Heart left ventricle (tissue), 13 donors: ENCODE measurements around the gene ARAP3.

Experiments used
- POLR2A ChIP-seq, 2 donors: fragments of 450-650 bp; IDR thresholded peaks; one replicate each; pipeline ENCODE4 v1.6.1; 2017; ENCODE audit warnings: antibody characterized with exemption in 2 of 2, mild to moderate bottlenecking in 2 of 2, moderate library complexity in 2 of 2
- TF ChIP-seq, protein P1 (sequence below), 12 donors: fragments of 200-600 bp; sonication (generic) in 4 of 12; IDR thresholded peaks; one replicate each; pipeline versions ENCODE4 v1.5.0 to v1.8.0; 2018 to 2022; ENCODE audit warnings: antibody characterized with exemption in 12 of 12, mild to moderate bottlenecking in 5 of 12
- donor health status: ischemic (EF 13 %, LVEDD 7.1; RV severe dilation, severe dysfunction).
- donor health status: DM: no; HTN: yes; CAD: no.
- donor health status: DM: no; HTN: no; CAD: no.
- donor health status: ischemic (EF 25% LVEDD 6.9; RV normal size, moderate dysfunction).
- donor health status: ischemic (EF 25% LVEDD 5.7; RV mildly dilated, moderate dysfunction).
- donor health status: ischemic (EF 35%, LVEDD 5.7; RV mildly dilated, moderate dysfunction).
- donor health status: nonischemic (EF 11% LVEDD 7.7; RV severe dilation, severe dysfunction).
- donor health status: DM: yes; HTN: yes; CAD: no.
- donor health status: PGD.
- donor health status: ischemic (EF 29% LVEDD 5.4; RV normal size, mild dysfunction).
- donor health status: nonischemic (EF 23%, LVEDD 6.1; RV moderate dilation, normal function).

DNA sequence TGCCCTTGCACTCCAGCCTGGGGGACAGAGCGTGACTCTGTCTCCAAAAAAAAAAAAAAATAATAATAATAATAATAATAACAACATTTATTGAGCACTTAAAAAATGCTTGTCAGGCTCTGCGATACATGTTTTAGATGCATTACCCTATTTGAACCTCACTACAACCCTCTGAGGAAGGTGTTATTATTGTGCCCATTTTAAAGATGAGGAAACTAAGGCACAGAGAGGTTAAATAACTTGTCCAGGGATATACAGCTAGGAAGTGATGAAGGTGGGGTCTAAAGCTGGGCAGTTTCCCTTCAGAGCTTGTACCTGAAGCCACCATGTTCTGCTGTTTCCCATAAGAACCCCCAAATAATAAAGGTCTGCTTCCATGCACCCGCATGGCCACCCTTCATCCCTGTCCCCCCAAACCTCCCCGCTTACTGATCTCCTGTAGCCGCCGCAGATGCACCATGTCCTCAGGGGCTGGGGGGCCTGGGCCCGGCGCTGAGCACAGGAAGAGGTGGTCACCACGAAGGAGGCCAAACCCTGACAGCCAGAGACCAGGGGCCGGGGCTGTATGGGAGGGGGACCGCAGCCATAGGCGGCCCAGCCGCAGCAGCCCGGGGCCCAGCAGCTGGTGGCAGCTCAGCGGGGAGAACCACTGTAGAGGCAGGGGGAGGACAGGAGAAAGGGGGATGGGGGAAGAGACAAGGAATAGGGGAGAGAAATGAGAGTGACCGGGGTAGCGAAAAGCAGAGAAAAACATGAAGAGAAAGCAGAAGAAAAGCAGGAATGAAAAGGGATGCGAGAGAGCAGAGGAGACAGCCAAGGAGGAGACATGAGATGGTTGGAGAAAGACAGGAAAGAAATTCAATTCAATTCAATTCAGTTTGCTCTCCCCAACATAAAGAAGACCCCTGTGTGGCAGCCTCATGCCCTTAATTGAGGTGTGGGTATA, 15.8 kb downstream of the ARAP3 start:
- TF ChIP-seq, protein P1, sequence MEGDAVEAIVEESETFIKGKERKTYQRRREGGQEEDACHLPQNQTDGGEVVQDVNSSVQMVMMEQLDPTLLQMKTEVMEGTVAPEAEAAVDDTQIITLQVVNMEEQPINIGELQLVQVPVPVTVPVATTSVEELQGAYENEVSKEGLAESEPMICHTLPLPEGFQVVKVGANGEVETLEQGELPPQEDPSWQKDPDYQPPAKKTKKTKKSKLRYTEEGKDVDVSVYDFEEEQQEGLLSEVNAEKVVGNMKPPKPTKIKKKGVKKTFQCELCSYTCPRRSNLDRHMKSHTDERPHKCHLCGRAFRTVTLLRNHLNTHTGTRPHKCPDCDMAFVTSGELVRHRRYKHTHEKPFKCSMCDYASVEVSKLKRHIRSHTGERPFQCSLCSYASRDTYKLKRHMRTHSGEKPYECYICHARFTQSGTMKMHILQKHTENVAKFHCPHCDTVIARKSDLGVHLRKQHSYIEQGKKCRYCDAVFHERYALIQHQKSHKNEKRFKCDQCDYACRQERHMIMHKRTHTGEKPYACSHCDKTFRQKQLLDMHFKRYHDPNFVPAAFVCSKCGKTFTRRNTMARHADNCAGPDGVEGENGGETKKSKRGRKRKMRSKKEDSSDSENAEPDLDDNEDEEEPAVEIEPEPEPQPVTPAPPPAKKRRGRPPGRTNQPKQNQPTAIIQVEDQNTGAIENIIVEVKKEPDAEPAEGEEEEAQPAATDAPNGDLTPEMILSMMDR (IDR thresholded peaks at IDR 0.05): no peak
- no peak for TF ChIP-seq POLR2A (IDR thresholded peaks at IDR 0.05)
